ENCODE measurements around the gene IFT122.

Gene IFT122

GRCh38 chr3:129548104-129548965, 108.3 kb downstream of the IFT122 start:
- DNase-seq: no peak

GRCh38 chr3:129549006-129549800, 109.2 kb downstream of the IFT122 start:
- DNase-seq: no peak

GRCh38 chr3:129549805-129550204, 109.8 kb downstream of the IFT122 start:
- DNase-seq: no peak

DNA sequence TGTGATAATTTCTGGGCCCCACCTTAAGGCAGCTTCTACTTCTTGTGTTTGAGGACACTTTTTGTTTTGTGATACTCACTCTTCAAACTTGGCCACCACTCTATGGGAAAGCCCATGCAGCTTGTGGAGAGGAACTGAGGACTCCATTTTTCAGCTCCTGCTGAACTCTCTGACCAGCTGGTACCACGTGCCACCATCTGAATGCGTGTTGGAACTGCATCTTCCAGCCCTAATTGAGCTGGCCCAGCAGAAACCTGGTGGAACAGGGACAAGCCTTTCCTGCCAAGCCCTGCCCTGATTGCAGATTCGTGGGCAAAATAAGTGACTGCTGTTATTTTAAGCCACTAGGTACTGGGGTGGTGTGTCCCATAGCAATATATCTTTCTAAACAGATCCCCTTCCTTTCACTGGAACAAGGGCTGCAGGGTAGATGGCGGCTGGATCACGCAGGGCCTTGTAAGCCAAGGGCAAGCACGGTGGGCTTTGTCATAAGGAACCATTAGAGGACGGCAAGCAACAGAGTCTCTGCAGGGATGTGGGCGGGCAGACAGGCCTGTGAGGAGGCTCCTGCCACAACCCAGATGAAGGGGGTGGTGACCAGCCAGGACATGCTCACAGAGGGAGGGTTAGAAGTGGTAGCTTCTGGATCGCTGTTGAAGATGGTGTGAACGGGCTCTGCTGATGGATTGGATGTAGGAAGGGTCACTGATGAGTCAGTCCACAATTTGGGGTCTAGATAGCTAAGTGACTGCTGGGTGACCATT, 112.4 kb downstream of the IFT122 start:
- no peak for DNase-seq

GRCh38 chr3:129553171-129553570, 113.1 kb downstream of the IFT122 start:
- no peak for DNase-seq

- DNase-seq: no peak
Measured at GRCh38 chr3:129553719-129554118, 113.7 kb downstream of the IFT122 start.

DNA sequence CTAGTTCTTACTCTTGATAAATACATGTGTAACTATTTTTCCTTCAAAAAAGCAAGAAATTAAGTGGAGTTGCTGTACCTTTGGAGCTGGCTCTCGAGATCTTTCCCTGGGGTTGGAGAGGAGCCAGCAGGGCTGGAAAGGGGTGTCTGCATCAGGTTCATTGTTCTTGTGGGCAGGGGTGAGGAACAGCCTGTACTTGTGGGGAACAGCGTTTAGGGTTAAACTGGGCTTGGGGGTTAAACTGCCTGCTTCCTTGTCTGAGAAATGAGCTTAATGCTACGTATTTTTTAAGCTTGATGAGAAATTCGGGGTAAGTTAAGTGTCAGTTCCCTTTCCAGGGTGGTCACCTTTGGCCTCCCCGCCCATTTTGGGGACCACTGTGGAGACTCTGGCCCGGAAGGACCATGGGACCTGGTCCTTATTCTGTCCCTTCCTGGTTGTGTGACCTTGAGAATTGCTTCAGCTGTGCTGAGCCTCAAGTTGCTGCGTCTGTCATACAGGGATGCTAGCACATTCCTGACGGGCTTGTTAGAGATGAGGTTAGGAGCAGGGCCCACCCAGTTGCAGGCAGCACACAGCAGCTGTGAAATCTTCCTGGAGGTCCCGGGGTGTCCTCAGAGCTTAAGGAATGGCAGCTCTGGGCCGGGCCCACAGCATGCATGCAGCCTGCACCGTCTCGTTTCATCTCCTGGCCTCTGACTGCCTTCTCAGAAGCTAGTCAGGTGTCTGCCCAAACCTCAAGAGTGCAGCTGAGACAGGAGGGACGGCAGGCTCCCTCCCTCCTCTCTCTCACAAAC, 114.5 kb downstream of the IFT122 start:
- no peak for DNase-seq

- no peak for DNase-seq
Measured at GRCh38 chr3:129555153-129555550, 115.1 kb downstream of the IFT122 start.

- no peak for DNase-seq
Measured at GRCh38 chr3:129555616-129556357, 115.8 kb downstream of the IFT122 start.

DNA sequence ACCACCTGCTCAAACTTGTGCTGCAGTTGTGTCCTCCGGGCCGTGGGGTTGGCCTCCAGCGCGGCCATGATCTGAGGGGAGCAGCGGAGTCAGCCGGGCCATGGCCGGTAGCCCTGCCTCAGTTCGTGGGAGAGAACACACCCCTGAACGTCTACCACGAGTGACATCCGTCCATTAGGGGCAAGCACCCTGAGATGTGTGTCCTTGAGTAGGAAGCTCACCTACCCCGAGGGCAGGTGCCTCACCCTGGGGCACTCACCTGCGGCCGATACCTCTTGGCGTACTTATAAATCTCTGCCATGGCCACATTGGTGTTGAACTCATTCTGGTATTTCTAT, 116.3 kb downstream of the IFT122 start:
- DNase-seq: no peak

DNA sequence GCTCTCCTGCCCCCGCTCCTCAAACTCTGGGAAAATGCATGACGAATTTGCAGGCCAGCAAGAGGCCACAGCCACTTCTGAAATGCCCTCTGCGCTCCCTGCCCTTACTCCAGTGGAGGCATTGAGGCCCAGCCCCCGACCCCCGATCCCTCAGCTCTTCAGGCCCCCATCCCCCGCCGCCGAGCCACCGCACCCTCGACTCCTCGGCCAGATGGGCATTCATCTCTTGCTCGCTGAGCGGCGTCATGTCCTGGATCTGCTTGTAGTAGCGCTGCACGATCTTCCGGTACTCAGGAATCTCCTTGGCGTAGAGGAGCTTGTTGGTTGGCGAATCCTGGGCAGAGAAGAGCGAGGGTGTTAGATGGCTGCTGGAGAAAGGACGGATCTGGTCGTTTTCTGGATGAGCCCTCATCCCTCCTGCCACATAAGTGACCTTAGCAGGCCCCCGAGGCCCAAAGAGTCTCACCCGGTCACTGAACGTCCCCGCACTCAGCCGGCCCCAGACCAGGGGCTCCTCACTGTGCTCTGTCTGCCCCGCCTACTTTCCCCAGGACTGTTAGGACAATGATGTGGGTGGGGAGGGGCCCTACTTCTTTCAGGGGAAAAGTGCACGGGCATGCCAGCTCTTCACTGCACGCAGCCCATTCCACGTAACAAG, 117.0 kb downstream of the IFT122 start:
- no peak for DNase-seq

DNA sequence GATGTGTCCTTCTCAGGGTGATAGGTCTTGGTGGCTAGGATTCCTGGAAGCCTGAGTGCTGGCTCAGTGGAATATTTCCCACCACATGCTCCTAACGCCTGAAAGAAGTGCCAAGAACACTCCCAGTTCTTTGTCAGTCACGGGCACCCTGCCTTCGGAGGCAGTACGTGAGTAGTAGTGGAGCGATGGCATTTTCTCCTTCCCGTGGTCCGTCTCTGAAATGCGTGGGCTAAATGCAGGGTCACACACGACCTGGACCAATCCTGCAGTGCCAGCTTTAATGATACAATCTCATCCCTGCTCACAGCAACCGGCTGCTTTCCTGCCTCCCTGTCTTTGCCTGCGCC, 117.5 kb downstream of the IFT122 start:
- DNase-seq: no peak

- DNase-seq: no peak
Measured at GRCh38 chr3:129558081-129558771, 118.2 kb downstream of the IFT122 start.

- no peak for DNase-seq
Measured at GRCh38 chr3:129558772-129559564, 118.9 kb downstream of the IFT122 start.

GRCh38 chr3:129559565-129560079, 119.6 kb downstream of the IFT122 start:
- DNase-seq: no peak

DNA sequence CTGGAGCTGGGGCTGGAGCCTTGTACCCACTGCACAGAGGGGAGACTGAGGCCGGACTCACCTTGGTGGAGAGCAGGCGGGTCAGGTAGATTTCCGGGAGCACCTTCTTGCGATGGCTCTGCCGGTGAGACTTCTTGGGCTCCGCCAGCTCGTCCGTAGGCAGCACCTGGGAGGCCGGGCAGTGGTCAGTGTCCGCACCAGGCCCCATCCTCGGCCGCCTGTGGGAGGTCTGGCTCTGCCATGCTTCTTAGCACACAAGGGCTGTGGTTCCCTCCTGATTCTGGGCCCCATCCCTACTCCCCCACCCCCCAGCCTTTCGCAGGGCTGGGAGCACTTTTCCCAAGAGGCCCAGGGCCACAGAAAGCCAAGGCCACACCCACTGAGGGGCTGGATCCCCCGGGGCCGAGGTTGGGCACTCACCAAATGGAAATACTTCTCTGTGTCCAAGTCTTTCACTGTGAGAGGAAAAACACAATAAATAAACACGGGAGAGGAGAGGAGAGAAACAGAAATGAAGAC, 120.3 kb downstream of the IFT122 start:
- no peak for DNase-seq

- no peak for DNase-seq
Measured at GRCh38 chr3:129560911-129561594, 121.0 kb downstream of the IFT122 start.

GRCh38 chr3:129561619-129562248, 121.7 kb downstream of the IFT122 start:
- DNase-seq: no peak

All from activated CD8-positive, alpha-beta memory T cell treated with anti-CD3 and anti-CD28 coated beads, Interleukin-2, amount 50 U/mL, for 48 hours (primary cell).